HepG2 (cell line): Measurements from ENCODE around the gene CKAP2L. TPM values are rescaled to one million over a fixed set of nuclear protein-coding genes. Genes with fewer than 3 reads are reported as not detected.
A peak's percentile ranks its signal among the peaks of the same experiment; 100 is the strongest.

Experiments
- ATF7-NPFF ChIP-seq: sonication (generic); formaldehyde crosslinking; IDR thresholded peaks from 2 replicates; pipeline ENCODE4 v1.8.1; 2023; ENCODE audit warnings: mild to moderate bottlenecking, low read depth, missing genetic modification reagents, moderate library complexity
- CENPBD1 ChIP-seq: sonication (generic); formaldehyde crosslinking; IDR thresholded peaks from 2 replicates; pipeline ENCODE4 v1.8.0; 2022; ENCODE audit warnings: missing genetic modification reagents, low read depth, mild to moderate bottlenecking, borderline replicate concordance
- HDAC2 ChIP-seq: sonication (generic); formaldehyde crosslinking; IDR thresholded peaks from 2 replicates; pipeline ENCODE4 v1.4.0; 2020; ENCODE audit warnings: missing genetic modification reagents
- HNRNPLL ChIP-seq: fragments of 200-400 bp; formaldehyde crosslinking; IDR thresholded peaks from 2 replicates; pipeline ENCODE4 v1.6.1; 2017; ENCODE audit warnings: mild to moderate bottlenecking, low read depth, low read length; ENCODE audit not compliant: poor library complexity, severe bottlenecking
- HOXA7 ChIP-seq: sonication (generic); formaldehyde crosslinking; IDR thresholded peaks from 2 replicates; pipeline ENCODE4 v1.8.1; 2022; ENCODE audit warnings: mild to moderate bottlenecking, missing genetic modification reagents, moderate library complexity
- PITX1 ChIP-seq: sonication (generic); formaldehyde crosslinking; IDR thresholded peaks from 2 replicates; pipeline ENCODE4 v1.5.1; 2020; ENCODE audit warnings: mild to moderate bottlenecking, missing genetic modification reagents
- RNF2 ChIP-seq: fragments of 450-650 bp; conservative IDR thresholded peaks from 2 replicates; pipeline ENCODE4 v1.6.1; 2016; ENCODE audit warnings: low read depth
- SUZ12 ChIP-seq: fragments of 150-350 bp; IDR thresholded peaks from 2 replicates; pipeline ENCODE4 v1.6.1; 2014; ENCODE audit warnings: low read depth, low read length
- TAF15 ChIP-seq: fragments of 200-400 bp; formaldehyde crosslinking; IDR thresholded peaks from one replicate; pipeline ENCODE4 v1.6.1; 2018; ENCODE audit warnings: mild to moderate bottlenecking, low read depth, low read length; ENCODE audit not compliant: poor library complexity, severe bottlenecking
- XRCC5 ChIP-seq: fragments of 200-400 bp; formaldehyde crosslinking; optimal IDR thresholded peaks from 2 replicates; pipeline ENCODE3; 2017; ENCODE audit warnings: mild to moderate bottlenecking, low read length
- ZBTB7B ChIP-seq: sonication (generic); formaldehyde crosslinking; IDR thresholded peaks from 2 replicates; pipeline ENCODE4 v1.4.0; 2020; ENCODE audit warnings: missing genetic modification reagents
- ZNF101 ChIP-seq: sonication (generic); formaldehyde crosslinking; IDR thresholded peaks from 2 replicates; pipeline ENCODE4 v1.4.0; 2020; ENCODE audit warnings: mild to moderate bottlenecking, low read depth, missing genetic modification reagents, borderline replicate concordance
- ZNF350 ChIP-seq: sonication (generic); formaldehyde crosslinking; IDR thresholded peaks from 2 replicates; pipeline ENCODE4 v1.4.0; 2020; ENCODE audit warnings: mild to moderate bottlenecking, low read depth, missing genetic modification reagents, borderline replicate concordance
- ZNF567 ChIP-seq: sonication (generic); formaldehyde crosslinking; IDR thresholded peaks from 2 replicates; pipeline ENCODE4 v1.8.1; 2023; ENCODE audit warnings: mild to moderate bottlenecking, missing genetic modification reagents, borderline replicate concordance
- ZSCAN22 ChIP-seq: sonication (generic); formaldehyde crosslinking; IDR thresholded peaks from 2 replicates; pipeline ENCODE4 v1.4.0; 2020; ENCODE audit warnings: mild to moderate bottlenecking, missing genetic modification reagents
- polyA plus RNA-seq, 8 experiments: library from polyadenylated mRNA; depleted of rRNA in 3 of 8; stranded (reverse) in 7 of 8; unstranded in 1 of 8; fragments of >200 nt; fragmentation: Illumina TruSeq in 4 of 8; extraction: Trizol in 4 of 8; gene quantifications; 2 replicates each; pipeline versions ENCODE4 v1.2.1 to v1.2.3, GENCODE V29; 2011 to 2016; ENCODE audit warnings: low read depth in 4 of 8, missing spikeins in 1 of 8, mixed read lengths in 1 of 8; ENCODE audit not compliant: insufficient read depth in 1 of 8
- total RNA-seq, 5 experiments: library from RNA; depleted of rRNA; stranded (reverse); fragments of >200 nt; fragmentation: Illumina TruSeq; extraction: Trizol; gene quantifications; 2 replicates each; pipeline ENCODE4 v1.2.3, GENCODE V29; 2016; ENCODE audit warnings: low read depth in 1 of 5
- TF ChIP-seq, protein P1 (sequence below): sonication (generic); formaldehyde crosslinking; IDR thresholded peaks from 2 replicates; pipeline ENCODE4 v1.5.0; 2020; ENCODE audit warnings: mild to moderate bottlenecking, missing genetic modification reagents, borderline replicate concordance
- TF ChIP-seq, protein P2 (sequence below): sonication (generic); formaldehyde crosslinking; IDR thresholded peaks from 2 replicates; pipeline ENCODE4 v1.5.1; 2020; ENCODE audit warnings: missing genetic modification reagents, mild to moderate bottlenecking, borderline replicate concordance

Gene CKAP2L
- total and polyA plus RNA-seq, 2 of the 13 experiments (the other 11 are each of a cell fraction or from before 2014, with no cell fraction given), result 7.1 to 9.5 TPM

DNA sequence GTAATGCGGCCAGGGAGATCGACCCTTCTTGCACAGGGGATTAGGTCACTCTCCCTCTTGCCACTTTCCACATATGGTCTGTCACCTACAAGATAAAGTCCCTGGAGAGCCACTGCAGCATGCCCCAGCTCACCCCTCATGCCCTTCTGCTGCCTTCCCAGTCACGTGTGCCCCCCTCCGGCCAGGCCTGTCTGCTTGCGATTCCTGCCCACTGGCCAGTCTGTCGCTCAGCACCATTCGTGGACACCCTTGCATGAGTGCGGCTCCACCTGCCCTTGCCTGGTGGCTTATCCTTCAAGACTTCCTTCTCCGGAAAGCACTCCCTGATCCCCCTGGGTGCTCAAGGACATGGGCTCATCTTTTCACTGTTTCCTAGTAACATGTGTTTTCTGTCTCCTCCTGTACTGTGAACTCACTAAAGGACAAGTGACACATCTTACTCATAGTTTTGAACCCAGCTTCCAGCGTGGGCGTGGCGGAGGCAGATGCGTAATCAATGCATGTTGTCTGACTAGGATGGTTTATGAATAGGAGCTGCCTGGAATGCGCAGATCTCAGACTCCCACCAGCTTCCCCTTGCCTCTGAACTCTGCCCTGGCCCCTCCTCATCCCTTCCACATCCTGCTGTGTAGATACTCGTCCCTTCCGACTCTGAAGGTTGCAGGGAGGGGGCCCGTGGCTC is 51.4 kb downstream of the CKAP2L start (continued):
- TF ChIP-seq, protein P1, sequence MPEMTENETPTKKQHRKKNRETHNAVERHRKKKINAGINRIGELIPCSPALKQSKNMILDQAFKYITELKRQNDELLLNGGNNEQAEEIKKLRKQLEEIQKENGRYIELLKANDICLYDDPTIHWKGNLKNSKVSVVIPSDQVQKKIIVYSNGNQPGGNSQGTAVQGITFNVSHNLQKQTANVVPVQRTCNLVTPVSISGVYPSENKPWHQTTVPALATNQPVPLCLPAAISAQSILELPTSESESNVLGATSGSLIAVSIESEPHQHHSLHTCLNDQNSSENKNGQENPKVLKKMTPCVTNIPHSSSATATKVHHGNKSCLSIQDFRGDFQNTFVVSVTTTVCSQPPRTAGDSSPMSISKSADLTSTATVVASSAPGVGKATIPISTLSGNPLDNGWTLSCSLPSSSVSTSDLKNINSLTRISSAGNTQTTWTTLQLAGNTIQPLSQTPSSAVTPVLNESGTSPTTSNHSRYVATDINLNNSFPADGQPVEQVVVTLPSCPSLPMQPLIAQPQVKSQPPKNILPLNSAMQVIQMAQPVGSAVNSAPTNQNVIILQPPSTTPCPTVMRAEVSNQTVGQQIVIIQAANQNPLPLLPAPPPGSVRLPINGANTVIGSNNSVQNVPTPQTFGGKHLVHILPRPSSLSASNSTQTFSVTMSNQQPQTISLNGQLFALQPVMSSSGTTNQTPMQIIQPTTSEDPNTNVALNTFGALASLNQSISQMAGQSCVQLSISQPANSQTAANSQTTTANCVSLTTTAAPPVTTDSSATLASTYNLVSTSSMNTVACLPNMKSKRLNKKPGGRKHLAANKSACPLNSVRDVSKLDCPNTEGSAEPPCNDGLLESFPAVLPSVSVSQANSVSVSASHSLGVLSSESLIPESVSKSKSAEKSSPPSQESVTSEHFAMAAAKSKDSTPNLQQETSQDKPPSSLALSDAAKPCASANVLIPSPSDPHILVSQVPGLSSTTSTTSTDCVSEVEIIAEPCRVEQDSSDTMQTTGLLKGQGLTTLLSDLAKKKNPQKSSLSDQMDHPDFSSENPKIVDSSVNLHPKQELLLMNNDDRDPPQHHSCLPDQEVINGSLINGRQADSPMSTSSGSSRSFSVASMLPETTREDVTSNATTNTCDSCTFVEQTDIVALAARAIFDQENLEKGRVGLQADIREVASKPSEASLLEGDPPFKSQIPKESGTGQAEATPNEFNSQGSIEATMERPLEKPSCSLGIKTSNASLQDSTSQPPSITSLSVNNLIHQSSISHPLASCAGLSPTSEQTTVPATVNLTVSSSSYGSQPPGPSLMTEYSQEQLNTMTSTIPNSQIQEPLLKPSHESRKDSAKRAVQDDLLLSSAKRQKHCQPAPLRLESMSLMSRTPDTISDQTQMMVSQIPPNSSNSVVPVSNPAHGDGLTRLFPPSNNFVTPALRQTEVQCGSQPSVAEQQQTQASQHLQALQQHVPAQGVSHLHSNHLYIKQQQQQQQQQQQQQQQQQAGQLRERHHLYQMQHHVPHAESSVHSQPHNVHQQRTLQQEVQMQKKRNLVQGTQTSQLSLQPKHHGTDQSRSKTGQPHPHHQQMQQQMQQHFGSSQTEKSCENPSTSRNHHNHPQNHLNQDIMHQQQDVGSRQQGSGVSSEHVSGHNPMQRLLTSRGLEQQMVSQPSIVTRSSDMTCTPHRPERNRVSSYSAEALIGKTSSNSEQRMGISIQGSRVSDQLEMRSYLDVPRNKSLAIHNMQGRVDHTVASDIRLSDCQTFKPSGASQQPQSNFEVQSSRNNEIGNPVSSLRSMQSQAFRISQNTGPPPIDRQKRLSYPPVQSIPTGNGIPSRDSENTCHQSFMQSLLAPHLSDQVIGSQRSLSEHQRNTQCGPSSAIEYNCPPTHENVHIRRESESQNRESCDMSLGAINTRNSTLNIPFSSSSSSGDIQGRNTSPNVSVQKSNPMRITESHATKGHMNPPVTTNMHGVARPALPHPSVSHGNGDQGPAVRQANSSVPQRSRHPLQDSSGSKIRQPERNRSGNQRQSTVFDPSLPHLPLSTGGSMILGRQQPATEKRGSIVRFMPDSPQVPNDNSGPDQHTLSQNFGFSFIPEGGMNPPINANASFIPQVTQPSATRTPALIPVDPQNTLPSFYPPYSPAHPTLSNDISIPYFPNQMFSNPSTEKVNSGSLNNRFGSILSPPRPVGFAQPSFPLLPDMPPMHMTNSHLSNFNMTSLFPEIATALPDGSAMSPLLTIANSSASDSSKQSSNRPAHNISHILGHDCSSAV (CRISPR knock-in tag), result no peak
- TF ChIP-seq ZNF567 (CRISPR knock-in tag) (no peak), ZBTB7B (CRISPR knock-in tag) (no peak), SUZ12 (no peak), HNRNPLL (peak; percentile 87), TAF15 (no peak), XRCC5 (peak; percentile 39), CENPBD1 (CRISPR knock-in tag) (no peak), PITX1 (CRISPR knock-in tag) (no peak), RNF2 (no peak), HOXA7 (CRISPR knock-in tag) (no peak), ATF7-NPFF (CRISPR knock-in tag) (0 out of 2 replicates have a peak, but pooled peaks have one; percentile 24), ZSCAN22 (CRISPR knock-in tag) (no peak), ZNF350 (0 out of 2 replicates have a peak, but pooled peaks have one; percentile 26), HDAC2 (CRISPR knock-in tag) (peak; percentile 43; the same call in 1 of the 2 replicates), ZNF101 (CRISPR knock-in tag) (no peak)
- TF ChIP-seq, protein P2, sequence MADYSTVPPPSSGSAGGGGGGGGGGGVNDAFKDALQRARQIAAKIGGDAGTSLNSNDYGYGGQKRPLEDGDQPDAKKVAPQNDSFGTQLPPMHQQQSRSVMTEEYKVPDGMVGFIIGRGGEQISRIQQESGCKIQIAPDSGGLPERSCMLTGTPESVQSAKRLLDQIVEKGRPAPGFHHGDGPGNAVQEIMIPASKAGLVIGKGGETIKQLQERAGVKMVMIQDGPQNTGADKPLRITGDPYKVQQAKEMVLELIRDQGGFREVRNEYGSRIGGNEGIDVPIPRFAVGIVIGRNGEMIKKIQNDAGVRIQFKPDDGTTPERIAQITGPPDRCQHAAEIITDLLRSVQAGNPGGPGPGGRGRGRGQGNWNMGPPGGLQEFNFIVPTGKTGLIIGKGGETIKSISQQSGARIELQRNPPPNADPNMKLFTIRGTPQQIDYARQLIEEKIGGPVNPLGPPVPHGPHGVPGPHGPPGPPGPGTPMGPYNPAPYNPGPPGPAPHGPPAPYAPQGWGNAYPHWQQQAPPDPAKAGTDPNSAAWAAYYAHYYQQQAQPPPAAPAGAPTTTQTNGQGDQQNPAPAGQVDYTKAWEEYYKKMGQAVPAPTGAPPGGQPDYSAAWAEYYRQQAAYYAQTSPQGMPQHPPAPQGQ (CRISPR knock-in tag), result no peak
